NCI-H526 treated with DMSO at 0.1 percent for 48 hours (cell line): ENCODE measurements around the gene RAB35.

ENCODE experiments used
- DNase-seq: peaks from one replicate; lab custom pipeline; 2025; lab: John Stamatoyannopoulos, UW

Gene RAB35

GRCh38 chr12:120132863-120133385, 16.4 kb upstream of the RAB35 start:
- no peak for DNase-seq

DNA sequence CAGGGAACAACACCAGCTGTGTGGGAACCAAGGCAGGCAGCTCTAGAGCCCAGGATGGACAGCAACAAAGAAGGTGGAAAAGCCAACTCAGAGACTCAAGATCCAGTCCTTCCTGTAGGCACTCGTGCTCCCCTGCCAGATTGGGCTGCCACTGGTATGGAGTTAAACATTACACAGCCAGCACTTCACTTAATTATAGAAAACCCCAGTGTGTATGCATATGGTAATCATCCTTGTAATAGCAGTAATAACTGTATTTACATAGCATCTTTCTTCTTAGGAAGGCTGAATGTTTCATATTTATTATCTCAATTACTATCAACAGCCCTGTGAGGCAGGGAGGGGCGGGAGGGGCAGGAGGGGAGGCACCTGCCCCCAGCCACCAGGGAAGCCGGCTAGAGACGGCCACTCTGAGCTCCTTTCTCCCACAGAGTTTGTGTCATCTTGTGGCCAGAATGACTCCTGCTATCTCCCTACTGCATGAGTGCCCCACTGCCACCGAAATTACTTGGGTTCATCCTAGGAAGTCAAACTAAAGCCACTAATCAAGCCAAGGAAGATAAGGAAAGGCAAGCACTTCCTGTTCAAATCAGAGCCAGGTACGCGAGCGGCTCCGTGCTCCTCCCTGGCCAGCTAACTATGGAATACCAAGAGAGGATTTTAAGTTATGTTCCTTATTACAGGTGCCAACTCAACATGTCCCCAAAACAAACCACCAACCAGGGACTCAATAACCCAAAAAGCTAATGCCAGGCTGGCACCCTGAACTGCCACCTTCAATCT, 15.7 kb upstream of the RAB35 start:
- no peak for DNase-seq

GRCh38 chr12:120131116-120131515, 14.6 kb upstream of the RAB35 start:
- DNase-seq, result no peak

GRCh38 chr12:120130011-120130410, 13.5 kb upstream of the RAB35 start:
- DNase-seq, result no peak

- no peak for DNase-seq
These were observed 10.1 kb upstream of the RAB35 start for GRCh38 chr12:120126635-120127005.

GRCh38 chr12:120125792-120126634, 9.5 kb upstream of the RAB35 start:
- no peak for DNase-seq

DNA sequence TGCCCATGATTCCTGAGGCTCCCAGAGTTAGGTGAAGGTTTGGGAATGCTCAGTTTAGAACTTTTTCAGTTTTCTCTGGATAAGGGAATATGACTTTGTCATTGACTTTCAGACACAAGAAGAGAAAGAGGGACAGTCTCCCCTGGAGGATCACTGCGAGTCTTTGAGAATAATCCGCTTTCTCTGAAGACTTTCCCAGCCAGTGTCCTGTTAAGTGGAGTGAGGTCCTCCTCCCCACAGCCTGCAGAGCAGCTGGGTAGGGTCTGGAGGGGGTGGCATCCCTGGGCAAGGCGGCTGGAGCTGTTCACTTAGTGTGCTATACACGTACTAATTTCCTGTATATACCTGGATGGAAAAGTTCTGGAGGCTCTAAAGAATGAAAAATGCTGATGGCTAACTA, 8.5 kb upstream of the RAB35 start:
- no peak for DNase-seq

GRCh38 chr12:120121766-120122293, 5.3 kb upstream of the RAB35 start:
- DNase-seq, result no peak

DNA sequence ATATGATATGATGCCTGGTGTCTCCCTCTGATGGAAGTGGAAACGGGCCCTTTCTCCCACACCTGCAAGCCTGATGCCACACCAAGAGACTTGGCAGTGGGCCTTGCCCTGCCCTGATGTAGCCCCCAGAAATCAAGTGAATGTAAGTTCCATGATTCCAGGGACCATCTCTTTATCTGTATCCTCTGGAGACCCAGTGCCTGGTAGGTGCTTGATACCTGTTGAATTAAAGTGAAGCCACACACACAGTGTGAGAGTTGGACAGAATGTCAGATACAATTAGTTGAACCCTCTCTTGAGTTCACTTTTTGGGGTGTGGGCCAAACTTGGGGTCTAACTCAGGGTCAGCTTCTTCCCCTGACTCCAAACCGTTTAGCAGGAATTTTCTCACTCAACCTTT, 4.8 kb upstream of the RAB35 start:
- no peak for DNase-seq

DNA sequence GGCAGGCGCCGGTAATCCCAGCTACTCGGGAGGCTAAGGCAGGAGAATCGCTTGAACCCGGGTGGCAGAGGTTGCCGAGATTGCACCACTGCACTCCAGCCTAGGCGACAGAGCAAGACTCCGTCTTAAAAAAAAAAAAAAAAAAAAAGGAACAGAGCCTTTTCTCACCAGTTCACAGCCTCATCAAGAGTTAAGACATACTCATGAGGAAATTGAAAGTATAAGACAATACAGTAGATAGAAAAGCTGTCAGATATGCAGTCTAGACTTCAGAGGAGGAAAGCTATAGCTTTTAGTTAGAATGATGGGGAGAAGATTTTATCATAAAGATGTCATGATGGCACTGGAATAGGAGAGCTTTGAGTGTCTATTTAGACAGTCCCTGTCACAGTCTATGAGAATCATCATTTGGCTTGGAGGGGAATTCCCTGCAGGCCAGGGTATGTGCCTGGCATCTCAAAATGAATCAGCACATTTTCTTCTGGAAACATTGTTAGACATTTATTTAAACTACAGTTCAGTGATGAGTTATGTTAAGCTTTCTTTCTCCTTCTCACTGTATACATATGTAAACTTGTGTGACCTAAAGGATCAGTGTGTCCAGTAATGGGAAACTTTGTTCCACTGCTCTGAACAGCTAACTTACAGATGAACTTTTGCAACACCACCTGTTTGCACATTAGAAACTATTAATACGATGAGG, 2.9 kb upstream of the RAB35 start:
- DNase-seq, result no peak

DNA sequence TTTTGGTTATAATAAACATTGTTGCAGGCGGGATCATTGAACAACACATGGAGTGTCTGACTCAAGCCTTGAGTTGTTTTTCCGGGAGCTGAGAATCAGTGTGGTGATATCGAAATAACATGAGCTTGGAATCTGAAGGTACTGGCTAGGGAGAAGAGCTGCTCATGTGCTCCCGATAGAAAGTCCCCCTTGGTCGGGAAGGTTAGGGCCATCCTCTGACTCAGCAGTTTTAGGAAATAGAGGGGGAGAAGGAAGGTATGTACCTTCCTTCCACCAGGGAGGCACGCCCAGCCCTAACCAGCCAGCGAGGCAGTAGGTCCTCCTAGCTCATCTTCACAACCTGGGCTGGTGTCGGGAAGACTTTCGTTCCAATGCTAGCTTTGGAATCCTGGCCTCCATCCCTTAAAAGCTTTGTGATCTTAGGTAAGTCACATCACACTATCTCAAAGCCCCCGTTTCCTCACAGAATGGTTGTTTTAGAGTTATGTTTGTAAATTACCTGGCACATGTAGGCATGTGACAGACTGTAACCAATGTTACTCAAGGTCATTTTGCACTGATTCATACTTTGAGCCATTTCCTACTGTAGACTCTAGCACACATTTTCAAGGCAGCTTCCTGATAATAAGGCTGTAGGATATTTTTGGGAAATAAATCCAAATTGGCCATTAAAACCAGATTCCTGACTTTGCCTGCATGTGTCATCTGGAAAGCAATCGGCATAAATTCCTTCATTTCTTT, 1.9 kb upstream of the RAB35 start:
- DNase-seq, result no peak

- DNase-seq, result no peak
These were observed 1.4 kb upstream of the RAB35 start for GRCh38 chr12:120117961-120118320.

DNA sequence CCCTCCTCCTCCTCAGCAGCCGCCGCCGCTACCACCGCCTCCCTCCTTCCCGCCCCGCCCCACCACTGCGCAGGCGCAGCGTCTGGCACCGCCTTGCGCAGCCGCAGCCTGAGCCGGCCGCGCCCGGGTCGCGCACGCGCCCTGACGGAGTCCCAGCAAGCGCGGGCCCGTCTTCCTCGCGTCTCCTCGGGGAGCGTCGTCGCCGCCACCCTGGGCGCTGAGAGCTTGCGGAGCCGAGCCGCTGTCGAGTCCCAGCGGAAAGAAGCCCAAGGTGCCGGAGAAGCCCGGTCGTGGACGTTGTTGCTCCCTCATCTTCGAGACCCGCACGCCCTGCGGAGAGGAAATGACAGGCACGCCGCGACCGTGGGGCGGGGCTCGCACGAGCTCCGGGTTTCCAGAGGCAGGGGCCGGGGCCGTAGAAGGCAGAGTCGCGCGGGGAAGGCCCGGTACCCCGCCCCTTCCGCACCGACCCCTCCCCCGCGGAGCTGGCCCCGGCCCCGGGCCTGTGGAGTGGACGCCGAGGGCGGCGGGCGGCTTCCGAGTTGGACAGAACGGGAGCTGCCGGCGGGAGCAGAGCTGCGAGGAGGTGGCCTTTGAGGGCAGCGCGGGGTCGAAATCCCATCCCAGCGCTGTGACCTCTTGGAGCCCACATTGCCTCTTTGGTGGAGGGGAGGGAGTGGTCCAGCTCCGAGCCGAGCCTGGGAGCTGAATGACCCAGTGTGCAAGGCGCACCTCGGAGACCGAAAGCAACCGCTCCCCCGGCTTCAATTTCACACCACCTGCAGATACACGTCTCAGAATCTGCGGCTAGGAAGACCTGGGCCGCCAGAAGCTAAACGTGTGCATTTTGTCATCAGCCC, 469 bp upstream of the RAB35 start:
- peak; percentile 83 for DNase-seq

DNA sequence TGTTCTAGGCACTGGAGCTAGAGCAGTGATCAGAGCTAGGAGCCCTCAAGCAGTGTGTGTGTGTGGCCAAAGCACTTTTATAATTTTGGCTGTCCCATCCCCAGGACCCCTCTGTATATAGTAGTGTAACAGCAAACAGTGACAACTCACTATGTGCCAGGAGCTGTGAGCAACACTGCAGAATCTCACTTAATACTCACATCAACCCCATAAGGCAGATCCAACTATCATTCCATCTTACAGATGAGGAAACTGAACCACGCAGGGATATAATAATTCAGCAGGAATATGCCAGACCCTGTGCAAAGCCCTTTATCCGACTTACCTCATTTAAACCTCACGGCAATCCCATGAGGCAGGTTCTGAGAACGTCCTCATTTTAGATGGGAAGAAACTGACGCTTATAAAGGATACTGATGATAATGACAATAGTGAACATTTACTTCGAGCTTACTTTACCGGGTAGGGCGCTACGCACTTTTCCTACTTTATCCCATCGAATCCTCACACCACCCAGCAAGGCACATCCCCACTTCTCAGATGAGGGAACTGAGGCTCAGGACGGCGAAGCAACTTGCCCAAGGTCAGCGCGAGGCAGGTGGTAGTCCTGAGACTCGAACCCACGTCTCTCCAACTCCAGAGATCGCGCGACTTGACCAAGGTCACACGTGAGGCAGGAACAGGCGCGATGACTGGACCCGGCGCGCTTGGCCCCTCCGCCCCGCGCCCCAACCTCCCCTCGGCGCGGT, 687 bp downstream of the RAB35 start:
- no peak for DNase-seq

- no peak for DNase-seq
These were observed 1.5 kb downstream of the RAB35 start for GRCh38 chr12:120115066-120115465.

DNA sequence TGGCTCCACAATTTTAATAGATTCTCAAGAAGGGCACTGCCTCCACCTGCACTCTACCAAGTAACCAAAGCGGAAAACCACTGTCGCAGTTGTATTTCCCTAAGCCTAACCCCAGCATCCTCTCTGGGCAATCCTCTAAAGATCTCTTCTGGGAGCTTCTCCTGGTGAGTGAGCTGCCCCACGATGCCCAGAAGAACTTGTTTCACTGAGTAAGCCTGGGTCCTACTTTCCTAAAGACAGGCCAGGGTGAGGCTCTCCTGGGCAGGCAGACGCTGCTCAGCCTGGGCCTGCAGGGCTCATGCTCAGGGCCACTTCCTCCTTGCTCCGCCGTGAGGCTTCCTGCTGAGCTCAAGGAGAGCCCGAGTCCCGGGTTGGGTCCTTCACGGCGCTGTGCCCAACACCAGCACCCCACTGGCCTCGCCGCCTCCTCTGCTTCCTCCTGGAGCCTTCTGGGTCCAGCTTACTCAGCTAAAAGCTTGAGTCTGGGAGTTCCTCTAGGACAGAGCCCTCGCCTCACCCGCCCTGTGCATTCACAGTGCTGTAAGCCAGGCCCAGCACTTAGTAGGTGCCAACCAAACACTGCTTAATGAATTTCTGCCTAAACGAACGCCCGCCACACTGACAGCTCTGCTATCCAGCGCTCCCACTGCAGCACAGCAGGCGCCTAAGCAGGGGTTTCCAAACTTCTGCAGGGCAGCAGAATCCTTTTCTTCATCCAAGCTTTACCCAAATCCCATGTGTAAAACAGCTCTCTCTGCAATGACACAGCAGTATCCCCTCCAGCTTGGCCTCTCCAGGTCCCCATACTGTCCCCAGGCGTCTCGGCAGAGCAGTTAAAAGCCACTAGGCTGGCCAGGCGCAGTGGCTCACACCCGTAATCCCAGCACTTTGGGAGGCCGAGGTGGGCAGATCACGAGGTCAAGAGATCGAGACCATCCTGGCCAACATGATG, 5.7 kb downstream of the RAB35 start:
- DNase-seq, result no peak

DNA sequence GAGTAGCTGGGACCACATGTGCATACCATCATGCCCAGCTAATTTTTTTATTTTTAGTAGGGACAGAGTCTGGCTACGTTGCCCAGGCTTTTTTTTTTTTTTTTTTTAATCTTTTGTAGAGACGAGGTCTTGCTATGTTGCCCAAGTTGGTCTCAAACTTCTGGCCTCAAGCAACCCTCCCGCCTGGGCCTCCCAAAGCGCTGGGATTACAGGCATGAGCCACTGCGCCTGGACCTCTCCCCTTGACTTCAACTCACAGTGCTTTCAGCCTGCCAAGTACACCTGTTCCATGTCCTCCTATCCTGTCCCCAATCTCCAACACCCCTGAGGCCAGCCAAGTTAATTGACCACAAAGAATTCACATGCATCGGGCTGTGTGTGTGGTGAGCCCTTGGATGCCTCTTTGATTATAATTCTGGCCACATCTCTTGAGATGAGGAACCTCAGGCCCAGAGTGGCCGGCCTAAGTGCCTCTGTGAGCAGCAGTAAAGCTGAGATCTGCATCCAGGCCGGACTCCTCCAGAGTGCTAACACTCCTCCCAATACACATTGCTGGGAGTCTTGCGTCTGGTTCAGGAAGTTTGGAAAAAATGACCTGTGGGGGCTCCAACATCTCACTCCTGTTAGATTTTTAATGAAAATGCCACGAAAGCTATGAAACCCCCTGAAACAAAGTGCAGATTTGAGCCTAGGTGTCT, 6.8 kb downstream of the RAB35 start:
- no peak for DNase-seq

GRCh38 chr12:120106151-120106550, 10.4 kb downstream of the RAB35 start:
- no peak for DNase-seq
